OCI-LY7 (cell line): Measurements from ENCODE around the gene FCHSD2. TPM values are rescaled to one million over a fixed set of nuclear protein-coding genes. Genes with fewer than 3 reads are reported as not detected.

Experiments used
- BruUV-seq: library from RNA; stranded (reverse); fragments of 400-500 nt; replicated peaks from 2 replicates; lab custom pipeline; 2021; lab: Mats Ljungman, UMichigan
- CTCF ChIA-PET: fragments of 300-600 bp; sonication (Branson Sonifier 250); formaldehyde crosslinking; loops from one replicate; lab custom pipeline; 2022; ENCODE audit warnings: antibody characterized with exemption; ENCODE audit not compliant: unreplicated experiment; lab: Charles Lee
- POLR2A ChIA-PET: fragments of 300-600 bp; sonication (Branson Sonifier 250); formaldehyde crosslinking; loops from one replicate; lab custom pipeline; 2022; ENCODE audit warnings: antibody characterized with exemption; lab: Charles Lee
- DNase-seq: peaks from one replicate; pipeline ENCODE4 v3.0.0-alpha.2; 2015; ENCODE audit warnings: low spot score
- H2AFZ ChIP-seq: fragments of 200-600 bp; sonication (generic), shearing (Covaris generic); 2 replicates; pipeline ENCODE4 v1.6.1; 2014; ENCODE audit warnings: mild to moderate bottlenecking, antibody characterized with exemption, low read length, moderate library complexity
- H3K27ac ChIP-seq: fragments of 200-600 bp; sonication (generic); 2 replicates; pipeline ENCODE4 v1.5.1; 2014; ENCODE audit warnings: mixed run types, low read depth, mild to moderate bottlenecking, moderate library complexity, low read length, inconsistent platforms; ENCODE audit not compliant: poor library complexity, severe bottlenecking
- H3K36me3 ChIP-seq: fragments of 200-600 bp; sonication (generic); 2 replicates; pipeline ENCODE4 v1.6.1; 2014; ENCODE audit warnings: mild to moderate bottlenecking, antibody characterized with exemption, low read length, moderate library complexity, mixed read lengths; ENCODE audit not compliant: insufficient read depth
- H3K4me1 ChIP-seq: fragments of 200-600 bp; sonication (generic); 2 replicates; pipeline ENCODE4 v1.5.1; 2014; ENCODE audit warnings: mild to moderate bottlenecking, low read length; ENCODE audit not compliant: insufficient read depth, poor library complexity, severe bottlenecking
- H3K4me2 ChIP-seq: fragments of 200-600 bp; sonication (generic); 2 replicates; pipeline ENCODE4 v1.6.1; 2014; ENCODE audit warnings: mild to moderate bottlenecking, low read length
- H3K4me3 ChIP-seq: fragments of 200-600 bp; sonication (generic); 2 replicates; pipeline ENCODE4 v1.5.1; 2014; ENCODE audit warnings: mild to moderate bottlenecking, low read depth, low read length; ENCODE audit not compliant: poor library complexity, severe bottlenecking
- H3K79me2 ChIP-seq: fragments of 200-600 bp; sonication (generic); 2 replicates; pipeline ENCODE4 v1.6.1; 2016; ENCODE audit warnings: low read depth, mild to moderate bottlenecking, low read length, moderate library complexity, mixed read lengths; ENCODE audit not compliant: insufficient read depth
- H3K9me2 ChIP-seq: fragments of 200-600 bp; sonication (generic); 2 replicates; pipeline ENCODE4 v1.6.1; 2016; ENCODE audit warnings: mild to moderate bottlenecking, low read length, mixed read lengths; ENCODE audit not compliant: insufficient read depth
- H3K9me3 ChIP-seq: fragments of 200-600 bp; sonication (generic); 2 replicates; pipeline ENCODE4 v1.6.1; 2014; ENCODE audit warnings: mild to moderate bottlenecking, mixed run types, low read length, mixed read lengths
- H4K20me1 ChIP-seq: fragments of 200-600 bp; sonication (generic); 2 replicates; pipeline ENCODE4 v1.6.1; 2014; ENCODE audit warnings: mild to moderate bottlenecking, antibody characterized with exemption, low read length, moderate library complexity, mixed read lengths; ENCODE audit not compliant: insufficient read depth
- CTCF ChIP-seq: fragments of 200-600 bp; sonication (generic); conservative IDR thresholded peaks from 2 replicates; pipeline ENCODE4 v1.5.1; 2014; ENCODE audit warnings: mild to moderate bottlenecking, antibody characterized with exemption, low read length, moderate library complexity, mixed read lengths
- EZH2phosphoT487 ChIP-seq: fragments of 200-600 bp; sonication (generic); IDR thresholded peaks from 2 replicates; pipeline ENCODE4 v1.6.1; 2018; ENCODE audit warnings: low read depth, borderline replicate concordance, mild to moderate bottlenecking, mixed run types, antibody characterized with exemption, low read length, moderate library complexity, mixed read lengths
- intact Hi-C: fragments of 100-400 bp; cut with micrococcal nuclease; formaldehyde crosslinking; loops from one replicate; pipeline ENCODE4 v1.10.0; 2022; ENCODE audit not compliant: unreplicated experiment
- total RNA-seq, 2 experiments: library from RNA; depleted of rRNA in 1 of 2; stranded (reverse); fragments of >200 nt in 1 of 2; shearing (Covaris generic) in 1 of 2; gene quantifications; 2 replicates each; pipeline ENCODE4 v1.2.3, GENCODE V29; 2014 to 2022

Gene FCHSD2
- total RNA-seq, 2 experiments from 2014 or later = 39.0 to 147 TPM

- no peak for TF ChIP-seq EZH2phosphoT487
- TF ChIP-seq CTCF = no peak
- H3K4me3 ChIP-seq = no peak overlapping the region
- DNase-seq = no peak
- H3K9me2 ChIP-seq = no peaks in the 10 kb centered on the region
- H2AFZ ChIP-seq = no peak overlapping the region
- H3K79me2 ChIP-seq = peaks cover 16% of the 10 kb centered on the region; the same call in 1 of the 2 replicates
- intact Hi-C loops = no loop called here
- peaks cover 4% of the 10 kb centered on the region for H3K4me1 ChIP-seq
- H3K9me3 ChIP-seq = peaks cover 3% of the 10 kb centered on the region; the same call in 1 of the 2 replicates
- H3K36me3 ChIP-seq = peaks cover 68% of the 10 kb centered on the region
- H3K4me2 ChIP-seq = no peak overlapping the region
- ChIA-PET POLR2A (interaction anchor here (0.5 kb wide), 1 partner anchor 44 kb away, joined by 3 read pairs; no protein-coding TSS in a partner anchor), CTCF (no interaction called here)
- H3K27ac ChIP-seq = no peak overlapping the region
- BruUV-seq = no TSS peak
- H4K20me1 ChIP-seq = no peaks in the 10 kb centered on the region
These were observed 204.7 kb downstream of the FCHSD2 start for GRCh38 chr11:72937439-72937838.

GRCh38 chr11:72935700-72936099 is 206.4 kb downstream of the FCHSD2 start:
- Histone ChIP-seq H4K20me1 (no peaks in the 10 kb centered on the region), H3K9me2 (no peaks in the 10 kb centered on the region), H3K27ac (no peak overlapping the region), H3K36me3 (peaks cover 66% of the 10 kb centered on the region), H2AFZ (no peak overlapping the region), H3K79me2 (peaks cover 7% of the 10 kb centered on the region; the same call in 1 of the 2 replicates), H3K4me3 (no peak overlapping the region), H3K9me3 (no peaks in the 10 kb centered on the region), H3K4me2 (no peak overlapping the region), H3K4me1 (peaks cover 4% of the 10 kb centered on the region)
- POLR2A ChIA-PET = no interaction called here
- CTCF ChIA-PET = no interaction called here
- no TSS peak for BruUV-seq
- no peak for TF ChIP-seq CTCF
- no peak for TF ChIP-seq EZH2phosphoT487
- no peak for DNase-seq
- intact Hi-C loops = no loop called here

GRCh38 chr11:72932132-72932570 is 210.0 kb downstream of the FCHSD2 start:
- DNase-seq = no peak
- Histone ChIP-seq H3K36me3 (peaks cover 71% of the 10 kb centered on the region), H3K4me1 (peaks cover 4% of the 10 kb centered on the region), H3K4me2 (no peak overlapping the region), H4K20me1 (no peaks in the 10 kb centered on the region), H3K9me3 (no peaks in the 10 kb centered on the region), H3K4me3 (no peak overlapping the region), H3K79me2 (peaks cover 7% of the 10 kb centered on the region; the same call in 1 of the 2 replicates), H3K27ac (no peak overlapping the region), H2AFZ (no peak overlapping the region), H3K9me2 (no peaks in the 10 kb centered on the region)
- no TSS peak for BruUV-seq
- intact Hi-C loops = no loop called here
- ChIA-PET POLR2A (no interaction called here), CTCF (no interaction called here)
- TF ChIP-seq EZH2phosphoT487 = no peak
